ENCODE results near the gene KDM5C. TPM values are rescaled to one million over a fixed set of nuclear protein-coding genes. Genes with fewer than 3 reads are reported as not detected.

Gene KDM5C
- total RNA-seq, 1 experiment from 2014 or later, result 98.7 TPM

DNA sequence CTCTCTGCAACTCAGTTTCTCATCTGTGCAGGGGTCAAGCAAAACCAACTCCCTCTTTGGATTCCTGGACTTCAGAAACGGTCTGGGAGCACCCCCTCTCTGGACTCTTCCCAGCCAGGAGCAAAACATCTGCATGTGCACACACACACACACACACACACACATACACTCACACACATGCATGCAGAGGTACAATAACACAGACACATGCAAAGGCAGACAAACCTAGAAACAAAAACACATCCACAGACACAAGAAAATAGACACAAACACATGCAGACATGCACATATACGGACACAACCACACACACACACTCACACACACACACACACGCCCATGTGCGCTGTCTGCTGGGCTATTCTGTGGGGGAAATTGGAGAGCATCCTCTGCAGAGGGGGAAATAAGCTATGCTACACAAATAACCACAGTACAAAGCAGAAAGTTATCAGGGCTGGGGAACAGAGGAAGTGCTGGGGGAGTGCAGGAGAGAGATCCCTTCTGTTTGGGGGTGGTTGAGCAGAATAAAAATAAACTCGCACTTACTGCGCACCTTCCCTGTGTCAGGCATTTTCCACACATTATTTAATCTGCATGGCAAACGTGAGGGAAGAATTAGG lies 36.5 kb upstream of the KDM5C start:
- TF ChIP-seq, protein P1, sequence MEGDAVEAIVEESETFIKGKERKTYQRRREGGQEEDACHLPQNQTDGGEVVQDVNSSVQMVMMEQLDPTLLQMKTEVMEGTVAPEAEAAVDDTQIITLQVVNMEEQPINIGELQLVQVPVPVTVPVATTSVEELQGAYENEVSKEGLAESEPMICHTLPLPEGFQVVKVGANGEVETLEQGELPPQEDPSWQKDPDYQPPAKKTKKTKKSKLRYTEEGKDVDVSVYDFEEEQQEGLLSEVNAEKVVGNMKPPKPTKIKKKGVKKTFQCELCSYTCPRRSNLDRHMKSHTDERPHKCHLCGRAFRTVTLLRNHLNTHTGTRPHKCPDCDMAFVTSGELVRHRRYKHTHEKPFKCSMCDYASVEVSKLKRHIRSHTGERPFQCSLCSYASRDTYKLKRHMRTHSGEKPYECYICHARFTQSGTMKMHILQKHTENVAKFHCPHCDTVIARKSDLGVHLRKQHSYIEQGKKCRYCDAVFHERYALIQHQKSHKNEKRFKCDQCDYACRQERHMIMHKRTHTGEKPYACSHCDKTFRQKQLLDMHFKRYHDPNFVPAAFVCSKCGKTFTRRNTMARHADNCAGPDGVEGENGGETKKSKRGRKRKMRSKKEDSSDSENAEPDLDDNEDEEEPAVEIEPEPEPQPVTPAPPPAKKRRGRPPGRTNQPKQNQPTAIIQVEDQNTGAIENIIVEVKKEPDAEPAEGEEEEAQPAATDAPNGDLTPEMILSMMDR (conservative IDR thresholded peaks at IDR 0.05), result no peak
- no peak overlapping the region for H2AFZ ChIP-seq (ENCODE audit: low read length)
- H3K4me3 Mint-ChIP-seq, result no peak overlapping the region; a peak in 1 of 5 replicates
- no peaks in the 10 kb centered on the region for H3K79me2 ChIP-seq (ENCODE audit: insufficient read depth, low read length)
- no peak overlapping the region for H3K14ac ChIP-seq (ENCODE audit: insufficient read depth, low read length)
- H4K91ac ChIP-seq (ENCODE audit: insufficient read length, low read depth, low read length), result no peak overlapping the region
- no peak overlapping the region for H2BK5ac ChIP-seq (ENCODE audit: insufficient read length, low read length)
- H2BK20ac ChIP-seq (ENCODE audit: low read depth, low read length, poor library complexity, severe bottlenecking), result no peak overlapping the region
- peaks cover 10 to 21% (median 14%) of the 10 kb centered on the region in 3 experiments; a peak in 6 of 7 replicates for H3K36me3 Mint-ChIP-seq (ENCODE audit: insufficient read depth in 1 of 3, low read depth in 3 of 3)
- H3K9me3 Mint-ChIP-seq, result peaks cover 79 to 81% of the 10 kb centered on the region in 2 experiments
- H3K9ac ChIP-seq (ENCODE audit: extremely low read depth, insufficient read length, low read length), result no peak overlapping the region
- no peak for DNase-seq
- H3K4me1 ChIP-seq (ENCODE audit: insufficient read depth, low read length), result no peaks in the 10 kb centered on the region; the same call in 1 of the 2 replicates
- no peak overlapping the region for H3K27ac ChIP-seq (ENCODE audit: insufficient read length, low read depth, low read length)
- no peak overlapping the region for H2AK5ac ChIP-seq (ENCODE audit: insufficient read length, low read length)
- no peaks in the 10 kb centered on the region for H3K79me1 ChIP-seq (ENCODE audit: insufficient read depth, low read depth, low read length, poor library complexity, severe bottlenecking)
- H3K4me2 ChIP-seq (ENCODE audit: insufficient read depth, insufficient read length, low read length), result no peak overlapping the region
- H4K20me1 ChIP-seq (ENCODE audit: control insufficient read depth, insufficient read depth, insufficient read length), result no peaks in the 10 kb centered on the region
- H2BK120ac ChIP-seq (ENCODE audit: low read depth, low read length, poor library complexity, severe bottlenecking), result no peak overlapping the region
- H3K23ac ChIP-seq (ENCODE audit: insufficient read length, low read depth, low read length), result no peak overlapping the region
- peaks cover 7 to 9% of the 10 kb centered on the region in 2 experiments for H3K4me1 Mint-ChIP-seq
- H3K4ac ChIP-seq (ENCODE audit: low read depth, low read length), result no peak overlapping the region
- H2BK12ac ChIP-seq (ENCODE audit: insufficient read length, low read depth, low read length), result no peak overlapping the region
- no peak overlapping the region for H4K5ac ChIP-seq (ENCODE audit: insufficient read length, low read depth, low read length)
- no peaks in the 10 kb centered on the region; the same call in none of the 2 replicates for H3K27me3 Mint-ChIP-seq (ENCODE audit: low read depth)
- no peak overlapping the region for H3T11ph ChIP-seq (ENCODE audit: low read length)
- peaks cover 16% of the 10 kb centered on the region for H3K9me3 ChIP-seq (ENCODE audit: control insufficient read depth, low read depth, low read length)
- no peak overlapping the region for H3K56ac ChIP-seq (ENCODE audit: insufficient read length, low read depth, low read length)
- no peak overlapping the region for H3K18ac ChIP-seq (ENCODE audit: insufficient read length, low read depth, low read length)
- no peaks in the 10 kb centered on the region for H3K23me2 ChIP-seq (ENCODE audit: insufficient read length, low read depth, low read length, poor library complexity, severe bottlenecking)
- no peak overlapping the region for H4K8ac ChIP-seq (replicated peaks; ENCODE audit: insufficient read length, low read depth, low read length)
- no CpG with 5 or more reads among the region's 7 CpGs for WGBS (ENCODE audit: extremely low coverage, insufficient read length, low lambda C conversion rate)
- no peak overlapping the region; a peak in 1 of 7 replicates for H3K27ac Mint-ChIP-seq
- no peaks in the 10 kb centered on the region for H3K27me3 ChIP-seq (ENCODE audit: insufficient read depth, low read length)
- no peak overlapping the region for H2BK15ac ChIP-seq (ENCODE audit: low read depth, low read length)
